Glutamatergic neuron (in vitro differentiated cells): Measurements from ENCODE around the gene SERAC1. TPM values are rescaled to one million over a fixed set of nuclear protein-coding genes. Genes with fewer than 3 reads are reported as not detected.
A peak's percentile ranks its signal among the peaks of the same experiment; 100 is the strongest.

Source experiments
- DNase-seq: peaks from one replicate; pipeline ENCODE4 v3.0.0; 2022
- H3K27ac Mint-ChIP-seq: one replicate; pipeline ENCODE4 v1.8.0; 2020; ENCODE audit warnings: mild to moderate bottlenecking, mixed read lengths, inconsistent platforms; ENCODE audit not compliant: unreplicated experiment
- H3K27me3 Mint-ChIP-seq: one replicate; pipeline ENCODE4 v1.8.0; 2020; ENCODE audit warnings: mild to moderate bottlenecking, moderate library complexity, mixed read lengths, inconsistent platforms; ENCODE audit not compliant: unreplicated experiment
- H3K36me3 Mint-ChIP-seq: one replicate; pipeline ENCODE4 v1.8.0; 2020; ENCODE audit warnings: mild to moderate bottlenecking, mixed read lengths, inconsistent platforms; ENCODE audit not compliant: unreplicated experiment
- H3K4me1 Mint-ChIP-seq: one replicate; pipeline ENCODE4 v1.8.0; 2020; ENCODE audit warnings: mild to moderate bottlenecking, low read depth, mixed read lengths, inconsistent platforms; ENCODE audit not compliant: unreplicated experiment
- H3K4me3 Mint-ChIP-seq: one replicate; pipeline ENCODE4 v1.8.0; 2020; ENCODE audit warnings: mild to moderate bottlenecking, mixed read lengths, inconsistent platforms; ENCODE audit not compliant: unreplicated experiment
- H3K9me3 Mint-ChIP-seq: one replicate; pipeline ENCODE4 v1.8.0; 2020; ENCODE audit warnings: mild to moderate bottlenecking, moderate library complexity, mixed read lengths, inconsistent platforms; ENCODE audit not compliant: unreplicated experiment
- total RNA-seq: library from RNA; stranded (reverse); fragmentation: NEBNext Ultra II Directional; extraction: Animal tissue kit (Norgen Biotek cat#: 25700); gene quantifications from one replicate; pipeline ENCODE4 v1.2.1, GENCODE V29; 2021; ENCODE audit not compliant: unreplicated experiment
- TF ChIP-seq, protein P1 (sequence below): fragments of 200-600 bp; sonication (generic); IDR thresholded peaks from one replicate; pipeline ENCODE4 v1.5.0; 2021; ENCODE audit not compliant: partially characterized antibody, unreplicated experiment

Gene SERAC1
- total RNA-seq, 1 donor from 2014 or later, result 29.7 TPM

DNA sequence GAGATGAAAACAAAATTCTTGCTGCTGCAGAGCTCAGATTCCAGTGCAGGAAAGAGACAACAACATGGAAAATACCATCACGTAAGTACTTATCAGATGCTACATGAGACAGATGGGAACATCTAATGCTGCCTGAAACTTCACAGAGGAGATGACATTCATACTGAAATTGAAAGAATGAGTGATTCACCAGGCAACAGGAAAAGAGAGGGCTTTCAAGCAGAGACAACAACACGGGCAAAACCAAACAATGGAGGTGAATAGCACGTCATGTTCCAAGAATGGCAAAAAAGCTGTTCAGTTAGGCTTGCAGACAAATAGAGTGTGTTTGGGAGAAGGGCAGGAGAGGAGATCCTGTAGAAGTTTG lies 39.3 kb upstream of the SERAC1 start:
- H3K9me3 Mint-ChIP-seq, result peaks cover 3% of the 10 kb centered on the region
- H3K36me3 Mint-ChIP-seq, result no peaks in the 10 kb centered on the region
- DNase-seq, result no peak
- no peak overlapping the region for H3K4me3 Mint-ChIP-seq
- H3K4me1 Mint-ChIP-seq, result no peaks in the 10 kb centered on the region
- no peaks in the 10 kb centered on the region for H3K27me3 Mint-ChIP-seq
- H3K27ac Mint-ChIP-seq, result no peak overlapping the region
- TF ChIP-seq, protein P1, sequence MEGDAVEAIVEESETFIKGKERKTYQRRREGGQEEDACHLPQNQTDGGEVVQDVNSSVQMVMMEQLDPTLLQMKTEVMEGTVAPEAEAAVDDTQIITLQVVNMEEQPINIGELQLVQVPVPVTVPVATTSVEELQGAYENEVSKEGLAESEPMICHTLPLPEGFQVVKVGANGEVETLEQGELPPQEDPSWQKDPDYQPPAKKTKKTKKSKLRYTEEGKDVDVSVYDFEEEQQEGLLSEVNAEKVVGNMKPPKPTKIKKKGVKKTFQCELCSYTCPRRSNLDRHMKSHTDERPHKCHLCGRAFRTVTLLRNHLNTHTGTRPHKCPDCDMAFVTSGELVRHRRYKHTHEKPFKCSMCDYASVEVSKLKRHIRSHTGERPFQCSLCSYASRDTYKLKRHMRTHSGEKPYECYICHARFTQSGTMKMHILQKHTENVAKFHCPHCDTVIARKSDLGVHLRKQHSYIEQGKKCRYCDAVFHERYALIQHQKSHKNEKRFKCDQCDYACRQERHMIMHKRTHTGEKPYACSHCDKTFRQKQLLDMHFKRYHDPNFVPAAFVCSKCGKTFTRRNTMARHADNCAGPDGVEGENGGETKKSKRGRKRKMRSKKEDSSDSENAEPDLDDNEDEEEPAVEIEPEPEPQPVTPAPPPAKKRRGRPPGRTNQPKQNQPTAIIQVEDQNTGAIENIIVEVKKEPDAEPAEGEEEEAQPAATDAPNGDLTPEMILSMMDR, result no peak

GRCh38 chr6:158206740-158207421 lies 38.8 kb upstream of the SERAC1 start:
- DNase-seq, result no peak
- Mint-ChIP-seq H3K9me3 (peaks cover 3% of the 10 kb centered on the region), H3K36me3 (no peaks in the 10 kb centered on the region), H3K4me3 (no peak overlapping the region), H3K27me3 (no peaks in the 10 kb centered on the region), H3K4me1 (no peaks in the 10 kb centered on the region), H3K27ac (no peak overlapping the region)
- TF ChIP-seq, protein P1, result no peak

DNA sequence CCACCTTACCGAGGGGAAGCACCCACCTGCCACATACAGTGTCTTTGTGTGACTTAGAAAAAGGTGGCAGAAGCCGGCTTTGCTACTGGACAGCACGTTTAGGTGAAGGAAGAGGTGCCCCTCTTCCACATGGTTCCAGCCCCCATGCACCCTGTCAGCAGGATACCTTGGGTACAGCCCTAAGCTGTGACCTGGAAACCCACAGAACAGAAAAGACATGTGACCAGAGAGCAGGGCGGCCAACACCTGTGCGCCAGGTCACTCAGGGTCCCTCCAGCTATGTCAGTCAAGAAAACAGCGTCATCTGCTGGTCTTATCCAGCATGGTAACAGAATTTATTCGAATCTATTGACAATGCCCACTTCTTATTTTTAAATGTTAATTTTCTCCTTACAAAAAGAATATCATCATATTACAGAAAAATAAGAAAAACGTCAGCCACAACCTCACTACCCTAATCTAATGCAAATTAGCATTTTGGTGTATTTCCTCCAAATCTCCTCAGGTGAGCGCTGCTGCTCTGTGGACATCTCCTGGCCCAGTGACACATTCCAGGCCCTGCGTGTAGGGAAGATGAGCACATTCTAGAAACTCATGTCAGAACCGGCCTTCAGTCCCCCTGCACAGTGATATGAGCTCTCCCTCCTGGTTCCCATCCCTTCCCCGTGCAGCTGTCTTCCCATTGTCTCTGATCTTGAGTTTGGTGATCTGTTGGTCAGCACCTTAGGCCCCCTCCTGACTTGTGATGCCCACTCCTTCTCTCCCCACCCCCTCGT lies 37.3 kb upstream of the SERAC1 start:
- no peak overlapping the region for H3K27ac Mint-ChIP-seq
- peaks cover 3% of the 10 kb centered on the region for H3K9me3 Mint-ChIP-seq
- H3K36me3 Mint-ChIP-seq, result no peaks in the 10 kb centered on the region
- no peak overlapping the region for H3K4me3 Mint-ChIP-seq
- peaks cover 2% of the 10 kb centered on the region for H3K4me1 Mint-ChIP-seq
- no peaks in the 10 kb centered on the region for H3K27me3 Mint-ChIP-seq
- TF ChIP-seq, protein P1, result peak; percentile 64
- DNase-seq, result no peak

DNA sequence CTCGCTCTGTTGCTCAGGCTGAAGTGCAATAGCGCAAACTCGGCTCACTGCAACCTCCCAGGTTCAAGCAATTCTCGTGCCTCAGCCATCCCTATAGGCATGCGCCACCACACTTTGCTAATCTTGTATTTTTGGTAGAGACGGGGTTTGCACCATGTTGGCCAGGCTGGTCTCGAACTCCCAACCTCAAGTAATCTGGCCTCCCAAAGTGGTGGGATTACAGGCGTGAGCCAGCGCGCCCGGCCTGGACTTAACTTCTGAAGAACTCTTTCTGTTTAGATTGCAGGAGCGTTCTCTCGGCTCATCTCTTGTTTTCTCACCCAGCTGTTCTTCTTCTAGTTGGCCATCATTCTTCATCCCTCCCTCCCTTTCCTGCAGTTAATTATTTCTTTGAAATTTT lies 30.4 kb upstream of the SERAC1 start:
- Mint-ChIP-seq H3K4me3 (no peak overlapping the region), H3K27ac (no peak overlapping the region), H3K27me3 (no peaks in the 10 kb centered on the region), H3K36me3 (no peaks in the 10 kb centered on the region), H3K4me1 (peaks cover 2% of the 10 kb centered on the region), H3K9me3 (peaks cover 1% of the 10 kb centered on the region)
- TF ChIP-seq, protein P1, result no peak
- no peak for DNase-seq

GRCh38 chr6:158194487-158195280 lies 26.6 kb upstream of the SERAC1 start:
- Mint-ChIP-seq H3K27ac (no peak overlapping the region), H3K27me3 (no peaks in the 10 kb centered on the region)
- DNase-seq, result no peak

More at GRCh38 chr6:158194487-158195280, 26.6 kb upstream of the SERAC1 start:
- no peaks in the 10 kb centered on the region for H3K4me1 Mint-ChIP-seq
- H3K9me3 Mint-ChIP-seq, result peaks cover 1% of the 10 kb centered on the region
- TF ChIP-seq, protein P1, result no peak
- H3K4me3 Mint-ChIP-seq, result no peak overlapping the region
- no peaks in the 10 kb centered on the region for H3K36me3 Mint-ChIP-seq
